ENCODE measurements around the gene FBN2. TPM values are rescaled to one million over a fixed set of nuclear protein-coding genes. Genes with fewer than 3 reads are reported as not detected.

The FBN2 gene
- total and polyA plus RNA-seq, 2 of the 4 experiments (the other 2 are of a cell fraction) = 26.7 to 69.0 TPM

GRCh38 chr5:128384068-128384467, 154.0 kb downstream of the FBN2 start:
- H4K91ac ChIP-seq (ENCODE audit: insufficient read depth, low read depth, low read length) = no peak overlapping the region
- in situ Hi-C loops (cut with MboI; ENCODE audit: low sequenced_read_pairs) (no loop called here), intact Hi-C loops (cut with micrococcal nuclease) (loop anchor here (10.0 kb wide), 1 partner anchor 461 kb away; no protein-coding TSS in a partner anchor), dilution Hi-C loops (cut with HindIII; ENCODE audit: low sequenced_read_pairs, unreplicated experiment) (no loop called here)
- H3K79me1 ChIP-seq (ENCODE audit: low read depth in 1 of 2, low read length in 2 of 2) = no peaks in the 10 kb centered on the region
- H3K9me3 ChIP-seq (ENCODE audit: control insufficient read depth, insufficient read depth, low read length) = no peaks in the 10 kb centered on the region
- H2BK5ac ChIP-seq (ENCODE audit: low read depth, low read length, poor library complexity, severe bottlenecking) = no peak overlapping the region
- POLR2A ChIA-PET (ENCODE audit: unreplicated experiment) = no interaction called here
- H2AK9ac ChIP-seq (replicated peaks; ENCODE audit: low read depth, low read length, poor library complexity) = no peak overlapping the region
- H3K4me1 ChIP-seq (ENCODE audit: control insufficient read depth, insufficient read depth, low read length) = no peaks in the 10 kb centered on the region
- DNase-seq (no peak), ATAC-seq (ENCODE audit: low read depth) (no peak)
- no peak overlapping the region for H4K8ac ChIP-seq (ENCODE audit: low read depth in 2 of 2, low read length in 2 of 2)
- no peak overlapping the region for H3K23ac ChIP-seq (ENCODE audit: low read depth, low read length)
- H2BK15ac ChIP-seq (ENCODE audit: low read depth, low read length) = no peak overlapping the region
- H3K56ac ChIP-seq (ENCODE audit: extremely low read depth, insufficient read depth, low read length) = no peak overlapping the region
- H4K20me1 ChIP-seq (ENCODE audit: insufficient read depth, low read length) = no peaks in the 10 kb centered on the region
- no peak overlapping the region for H3K4ac ChIP-seq (ENCODE audit: low read depth, low read length)
- no peaks in the 10 kb centered on the region for H3K27me3 ChIP-seq (ENCODE audit: control insufficient read depth, insufficient read depth, low read length)
- H2BK120ac ChIP-seq (ENCODE audit: low read depth, low read length) = no peak overlapping the region
- no CpG with 5 or more reads among the region's 2 CpGs for WGBS, 2 experiments (ENCODE audit: extremely low coverage in 2 of 2, insufficient read length in 1 of 2)
- H2AFZ ChIP-seq (replicated peaks; ENCODE audit: low read length, poor library complexity) = no peak overlapping the region
- H3K36me3 ChIP-seq (ENCODE audit: control insufficient read depth, insufficient read depth, low read length) = peaks cover under 1% of the 10 kb centered on the region; the same call in 1 of the 2 replicates
- CTCF ChIA-PET = no interaction called here
- H2BK20ac ChIP-seq (ENCODE audit: low read depth, low read length) = no peak overlapping the region
- no peak overlapping the region for H3K4me2 ChIP-seq (ENCODE audit: low read depth, low read length)
- H2AK5ac ChIP-seq (ENCODE audit: low read depth, low read length) = no peak overlapping the region
- TF ChIP-seq MAFK (IDR thresholded peaks at IDR 0.05; ENCODE audit: low read depth, low read length) (no peak), ELK1 (IDR thresholded peaks at IDR 0.05; ENCODE audit: borderline replicate concordance, low read depth, low read length) (no peak), RCOR1 (IDR thresholded peaks at IDR 0.05; ENCODE audit: insufficient replicate concordance, low read length) (no peak), RFX5 (IDR thresholded peaks at IDR 0.05; ENCODE audit: low read depth, low read length) (no peak)
- BruUV-seq (replicated peaks) = no TSS peak
- H3K9ac ChIP-seq (ENCODE audit: low read depth, low read length) = no peak overlapping the region
- no peak overlapping the region for H4K5ac ChIP-seq (ENCODE audit: low read depth, low read length)
- H3K14ac ChIP-seq (replicated peaks; ENCODE audit: low read depth, low read length) = no peak overlapping the region
- no peak overlapping the region for H3K27ac ChIP-seq (ENCODE audit: insufficient read depth, low read length)
- H3K9me1 ChIP-seq (ENCODE audit: insufficient read depth, low read length) = no peaks in the 10 kb centered on the region
- H3K4me3 ChIP-seq (ENCODE audit: insufficient read depth, low read depth, low read length) = no peak overlapping the region
- no peak overlapping the region for H3K18ac ChIP-seq (ENCODE audit: low read depth, low read length)
